CMK (cell line): ENCODE measurements around the gene KRTAP4-8.
"Not testable (repeated sequence)": the region's sequence is repeated elsewhere in the genome, so short reads cannot be mapped to it uniquely, and the experiment has no call there.

Experiments
- DNase-seq: peaks from one replicate; pipeline ENCODE4 v3.0.0-alpha.2; 2010; ENCODE audit warnings: low read depth

Gene KRTAP4-8

GRCh38 chr17:41065016-41065689, 32.8 kb downstream of the KRTAP4-8 start:
- not testable (repeated sequence) for DNase-seq

- DNase-seq: no peak
Observed at GRCh38 chr17:41064301-41064700, 33.6 kb downstream of the KRTAP4-8 start.

- no peak for DNase-seq
Observed at GRCh38 chr17:41063449-41063848, 34.5 kb downstream of the KRTAP4-8 start.

- no peak for DNase-seq
Observed at GRCh38 chr17:41061964-41062363, 36.0 kb downstream of the KRTAP4-8 start.

GRCh38 chr17:41060052-41060604, 37.8 kb downstream of the KRTAP4-8 start, which contains the start of gene KRTAP2-3:
Gene KRTAP2-3, minus strand, starts transcription at chr17:41060114. Its CDS starts 64 bp downstream, at chr17:41060050.
- DNase-seq: no peak

- DNase-seq: not testable (repeated sequence)
Observed at GRCh38 chr17:41059276-41060051, 38.5 kb downstream of the KRTAP4-8 start.

- DNase-seq: no peak
Observed at GRCh38 chr17:41058741-41059140, 39.2 kb downstream of the KRTAP4-8 start.

- no peak for DNase-seq
Observed at GRCh38 chr17:41057547-41057946, 40.4 kb downstream of the KRTAP4-8 start.

GRCh38 chr17:41055130-41055529, 42.8 kb downstream of the KRTAP4-8 start, which contains the start of gene KRTAP2-2:
Gene KRTAP2-2, minus strand, starts transcription at chr17:41055230. Its CDS starts 19 bp downstream, at chr17:41055211.
- DNase-seq: not testable (repeated sequence)

GRCh38 chr17:41054556-41054955, 43.4 kb downstream of the KRTAP4-8 start:
- DNase-seq: not testable (repeated sequence)

- no peak for DNase-seq
Observed at GRCh38 chr17:41054025-41054424, 43.9 kb downstream of the KRTAP4-8 start.

GRCh38 chr17:41052566-41052965, 45.4 kb downstream of the KRTAP4-8 start:
- no peak for DNase-seq

- DNase-seq: no peak
Observed at GRCh38 chr17:41049110-41049509, 48.8 kb downstream of the KRTAP4-8 start.

- no peak for DNase-seq
Observed at GRCh38 chr17:41048441-41048840, 49.5 kb downstream of the KRTAP4-8 start.
